ENCODE results near the gene BLID. TPM values are rescaled to one million over a fixed set of nuclear protein-coding genes. Genes with fewer than 3 reads are reported as not detected.

Gene BLID
- total RNA-seq, 1 donor from 2014 or later: 1.2 TPM

- H3K9me3 ChIP-seq (ENCODE audit: insufficient read depth, low read depth, low read length): no peaks in the 10 kb centered on the region
- H3K9me3 Mint-ChIP-seq (ENCODE audit: unreplicated experiment): no peaks in the 10 kb centered on the region
- H3K27me3 Mint-ChIP-seq (ENCODE audit: low read depth, unreplicated experiment): no peaks in the 10 kb centered on the region
- H3K4me1 Mint-ChIP-seq (ENCODE audit: low read depth, unreplicated experiment): peaks cover 28% of the 10 kb centered on the region
- no peak overlapping the region for H3K4me3 Mint-ChIP-seq (ENCODE audit: unreplicated experiment)
- H3K9ac ChIP-seq (ENCODE audit: low read length): no peak overlapping the region
- FAIRE-seq (peak; percentile 54), DNase-seq (ENCODE audit: low read depth) (no peak)
- H3K4me2 ChIP-seq (ENCODE audit: low read length): peak overlapping the region; percentile 4
- no peaks in the 10 kb centered on the region for H3K27me3 ChIP-seq (ENCODE audit: insufficient read depth, low read length)
- no peak overlapping the region for H3K27ac Mint-ChIP-seq (ENCODE audit: unreplicated experiment)
- peaks cover 19% of the 10 kb centered on the region for H4K20me1 ChIP-seq (ENCODE audit: insufficient read depth, low read length)
- peaks cover 69% of the 10 kb centered on the region for H3K36me3 ChIP-seq (ENCODE audit: insufficient read depth, low read length)
- H3K4me3 ChIP-seq (ENCODE audit: insufficient read depth, low read depth, low read length): no peak overlapping the region
- TF ChIP-seq CTCF (IDR thresholded peaks at IDR 0.05; ENCODE audit: insufficient read depth, low read depth, low read length): no peak
- no peak for TF ChIP-seq EZH2 (IDR thresholded peaks at IDR 0.05; ENCODE audit: insufficient read depth, low read length)
- no peak overlapping the region for H2AFZ ChIP-seq (ENCODE audit: low read depth, low read length)
- peaks cover 10% of the 10 kb centered on the region for H3K36me3 Mint-ChIP-seq (ENCODE audit: low read depth, unreplicated experiment)
- peaks cover 62% of the 10 kb centered on the region for H3K4me1 ChIP-seq (ENCODE audit: insufficient read depth, low read length)
- peak overlapping the region; percentile 64 for H3K27ac ChIP-seq (ENCODE audit: low read depth, low read length)
- H3K79me2 ChIP-seq (ENCODE audit: insufficient read depth, low read length): peaks cover 96% of the 10 kb centered on the region
Measured at GRCh38 chr11:122144752-122145151, 28.7 kb upstream of the BLID start.

GRCh38 chr11:122141725-122142124, 25.7 kb upstream of the BLID start:
- Histone ChIP-seq H3K79me2 (ENCODE audit: insufficient read depth, low read length) (peaks cover 83% of the 10 kb centered on the region), H3K9ac (ENCODE audit: low read length) (peak overlapping the region; percentile 54), H4K20me1 (ENCODE audit: insufficient read depth, low read length) (peaks cover 13% of the 10 kb centered on the region), H3K27me3 (ENCODE audit: insufficient read depth, low read length) (no peaks in the 10 kb centered on the region), H2AFZ (ENCODE audit: low read depth, low read length) (no peak overlapping the region), H3K4me2 (ENCODE audit: low read length) (peak overlapping the region; percentile 37), H3K4me1 (ENCODE audit: insufficient read depth, low read length) (peaks cover 68% of the 10 kb centered on the region), H3K27ac (ENCODE audit: low read depth, low read length) (peak overlapping the region; percentile 91), H3K36me3 (ENCODE audit: insufficient read depth, low read length) (peaks cover 44% of the 10 kb centered on the region), H3K9me3 (ENCODE audit: insufficient read depth, low read depth, low read length) (no peaks in the 10 kb centered on the region), H3K4me3 (ENCODE audit: insufficient read depth, low read depth, low read length) (no peak overlapping the region)
- no peaks in the 10 kb centered on the region for H3K27me3 Mint-ChIP-seq (ENCODE audit: low read depth, unreplicated experiment)
- peak overlapping the region; percentile 28 for H3K27ac Mint-ChIP-seq (ENCODE audit: unreplicated experiment)
- peaks cover 8% of the 10 kb centered on the region for H3K36me3 Mint-ChIP-seq (ENCODE audit: low read depth, unreplicated experiment)
- DNase-seq (ENCODE audit: low read depth) (no peak), FAIRE-seq (peak; percentile 58)
- H3K4me3 Mint-ChIP-seq (ENCODE audit: unreplicated experiment): no peak overlapping the region
- H3K9me3 Mint-ChIP-seq (ENCODE audit: unreplicated experiment): no peaks in the 10 kb centered on the region
- peaks cover 48% of the 10 kb centered on the region for H3K4me1 Mint-ChIP-seq (ENCODE audit: low read depth, unreplicated experiment)
- no peak for TF ChIP-seq CTCF (IDR thresholded peaks at IDR 0.05; ENCODE audit: insufficient read depth, low read depth, low read length)
- no peak for TF ChIP-seq EZH2 (IDR thresholded peaks at IDR 0.05; ENCODE audit: insufficient read depth, low read length)

GRCh38 chr11:122140500-122140899, 24.5 kb upstream of the BLID start:
- peak; percentile 82 for FAIRE-seq

More at GRCh38 chr11:122140500-122140899, 24.5 kb upstream of the BLID start:
- H3K4me1 ChIP-seq (ENCODE audit: insufficient read depth, low read length): peaks cover 63% of the 10 kb centered on the region
- Mint-ChIP-seq H3K4me1 (ENCODE audit: low read depth, unreplicated experiment) (peaks cover 37% of the 10 kb centered on the region), H3K4me3 (ENCODE audit: unreplicated experiment) (no peak overlapping the region), H3K27ac (ENCODE audit: unreplicated experiment) (peak overlapping the region; percentile 13), H3K9me3 (ENCODE audit: unreplicated experiment) (no peaks in the 10 kb centered on the region), H3K27me3 (ENCODE audit: low read depth, unreplicated experiment) (no peaks in the 10 kb centered on the region), H3K36me3 (ENCODE audit: low read depth, unreplicated experiment) (peaks cover 6% of the 10 kb centered on the region)
- peak overlapping the region; percentile 41 for H3K4me2 ChIP-seq (ENCODE audit: low read length)
- DNase-seq (ENCODE audit: low read depth): peak; percentile 93
- no peak for TF ChIP-seq CTCF (IDR thresholded peaks at IDR 0.05; ENCODE audit: insufficient read depth, low read depth, low read length)
- TF ChIP-seq EZH2 (IDR thresholded peaks at IDR 0.05; ENCODE audit: insufficient read depth, low read length): no peak
- peak overlapping the region; percentile 91 for H3K27ac ChIP-seq (ENCODE audit: low read depth, low read length)
- H3K9me3 ChIP-seq (ENCODE audit: insufficient read depth, low read depth, low read length): no peaks in the 10 kb centered on the region
- H3K4me3 ChIP-seq (ENCODE audit: insufficient read depth, low read depth, low read length): no peak overlapping the region
- no peak overlapping the region for H2AFZ ChIP-seq (ENCODE audit: low read depth, low read length)
- H4K20me1 ChIP-seq (ENCODE audit: insufficient read depth, low read length): peaks cover 1% of the 10 kb centered on the region
- H3K79me2 ChIP-seq (ENCODE audit: insufficient read depth, low read length): peaks cover 83% of the 10 kb centered on the region
- H3K9ac ChIP-seq (ENCODE audit: low read length): peak overlapping the region; percentile 54
- H3K27me3 ChIP-seq (ENCODE audit: insufficient read depth, low read length): no peaks in the 10 kb centered on the region
- peaks cover 42% of the 10 kb centered on the region for H3K36me3 ChIP-seq (ENCODE audit: insufficient read depth, low read length)
